Heart left ventricle (tissue), 16 donors: ENCODE results near the gene PGBD2. TPM values are rescaled to one million over a fixed set of nuclear protein-coding genes. Genes with fewer than 3 reads are reported as not detected.
"Not testable (repeated sequence)": the region's sequence is repeated elsewhere in the genome, so short reads cannot be mapped to it uniquely, and the experiment has no call there.

Experiments
- ATAC-seq, 4 donors: fragments of 200-7000 bp; cut with Tn5 transposase; one replicate each; pipeline ENCODE4 v1.9.1; 2020 to 2022; ENCODE audit warnings: moderate library complexity in 4 of 4, mild to moderate bottlenecking in 3 of 4, moderate number of reproducible peaks in 1 of 4
- DNase-seq, 5 donors: peaks; one replicate each; pipeline ENCODE4 v3.0.0-alpha.2; 2020
- H3K27ac ChIP-seq, 12 donors: fragments of 200-600 bp; sonication (generic) in 4 of 12; one replicate each; pipeline versions ENCODE4 v1.5.0 to v1.8.0; 2016 to 2022; ENCODE audit warnings: mild to moderate bottlenecking in 2 of 12
- H3K27me3 ChIP-seq, 9 donors: fragments of 200-600 bp; sonication (generic) in 2 of 9; one replicate each; pipeline versions ENCODE4 v1.5.1 to v1.8.0; 2016 to 2022; ENCODE audit warnings: mild to moderate bottlenecking in 3 of 9
- H3K36me3 ChIP-seq, 9 donors: fragments of 200-600 bp; sonication (generic) in 2 of 9; one replicate each; pipeline versions ENCODE4 v1.5.0 to v1.8.0; 2018 to 2022; ENCODE audit warnings: mild to moderate bottlenecking in 2 of 9
- H3K4me1 ChIP-seq, 12 donors: fragments of 200-600 bp; sonication (generic) in 4 of 12; one replicate each; pipeline versions ENCODE4 v1.5.0 to v1.8.0; 2016 to 2022; ENCODE audit warnings: mild to moderate bottlenecking in 3 of 12
- H3K4me3 ChIP-seq, 12 donors: fragments of 200-600 bp; sonication (generic) in 4 of 12; one replicate each; pipeline versions ENCODE4 v1.5.0 to v1.8.0; 2017 to 2022; ENCODE audit warnings: mild to moderate bottlenecking in 9 of 12, moderate library complexity in 4 of 12
- H3K9me3 ChIP-seq, 12 donors: fragments of 200-600 bp; sonication (generic) in 4 of 12; one replicate each; pipeline versions ENCODE4 v1.5.0 to v1.8.0; 2016 to 2022; ENCODE audit warnings: mild to moderate bottlenecking in 1 of 12
- CTCF ChIP-seq, 12 donors: fragments of 200-600 bp; sonication (generic) in 4 of 12; IDR thresholded peaks; one replicate each; pipeline versions ENCODE4 v1.5.0 to v1.8.0; 2018 to 2022; ENCODE audit warnings: antibody characterized with exemption in 12 of 12, mild to moderate bottlenecking in 5 of 12
- POLR2A ChIP-seq, 2 donors: fragments of 450-650 bp; IDR thresholded peaks; one replicate each; pipeline ENCODE4 v1.6.1; 2017; ENCODE audit warnings: antibody characterized with exemption in 2 of 2, mild to moderate bottlenecking in 2 of 2, moderate library complexity in 2 of 2
- WGBS, 4 donors: extraction: QIAGEN DNeasy Blood & Tissue Kit in 2 of 4; methylation state at CpG; one replicate each; pipeline versions ENCODE4 v1.1.5 to v1.1.7; 2013 to 2018; 5-methylcytosine and 5-hydroxymethylcytosine counted together
- intact Hi-C, 10 donors: fragments of 100-400 bp; cut with DNase I; formaldehyde crosslinking; loops; one replicate each; pipeline versions ENCODE4 v1.11.1 to v1.14.2; 2022
- polyA plus RNA-seq, 2 donors: library from polyadenylated mRNA; stranded (reverse); fragments of 200-250 nt; gene quantifications; one replicate each; pipeline ENCODE4 v1.2.3, GENCODE V29; 2013
- total RNA-seq, 9 donors: library from RNA; depleted of rRNA in 2 of 9; stranded (reverse); fragments of >200 nt in 2 of 9; fragmentation: NEBNext Ultra II Directional in 3 of 9; extraction: Animal tissue kit (Norgen Biotek cat#: 25700) in 3 of 9; gene quantifications; one replicate each; pipeline versions ENCODE4 v1.1.0 to v1.2.4, GENCODE V29; 2016 to 2023
- donor health status: ischemic (EF 13 %, LVEDD 7.1; RV severe dilation, severe dysfunction).
- donor health status: healthy with polysubstance abuse.
- donor health status: DM: no; HTN: yes; CAD: no.
- donor health status: DM: no; HTN: no; CAD: no.
- donor health status: ischemic (EF 25% LVEDD 6.9; RV normal size, moderate dysfunction).
- donor health status: ischemic (EF 25% LVEDD 5.7; RV mildly dilated, moderate dysfunction).
- donor health status: healthy.
- donor health status: DM: yes; HTN: yes; CAD: no.
- donor health status: ischemic (EF 35%, LVEDD 5.7; RV mildly dilated, moderate dysfunction).
- donor health status: nonischemic (EF 11% LVEDD 7.7; RV severe dilation, severe dysfunction).
- donor health status: DM: yes; HTN: yes; CAD: no.
- donor health status: PGD.
- donor health status: ischemic (EF 29% LVEDD 5.4; RV normal size, mild dysfunction).
- donor health status: nonischemic (EF 23%, LVEDD 6.1; RV moderate dilation, normal function).

The PGBD2 gene
- total and polyA plus RNA-seq, 11 donors, result 1.5 to 3.9 (median 2.6) TPM

- H3K27ac ChIP-seq, result no peak overlapping the region
Measured at GRCh38 chr1:248924696-248925532, 18.9 kb downstream of the PGBD2 start.

GRCh38 chr1:248925859-248926258 is 19.8 kb downstream of the PGBD2 start:
- 80 to 85% (median 83%) methylated on average over 4 of the region's 4 CpGs for WGBS, 4 donors
- H3K27ac ChIP-seq, H3K9me3 ChIP-seq, ATAC-seq, intact Hi-C loops, H3K36me3 ChIP-seq, DNase-seq, H3K27me3 ChIP-seq, H3K4me3 ChIP-seq: not testable (repeated sequence)
- peaks cover 0 to 15% (median 0%) of the 10 kb centered on the region in 12 donors for H3K4me1 ChIP-seq

More at GRCh38 chr1:248924696-248925532, 18.9 kb downstream of the PGBD2 start:
- Histone ChIP-seq H3K4me1 (peaks cover 0 to 15% (median 0%) of the 10 kb centered on the region in 12 donors), H3K4me3 (no peak overlapping the region), H3K27me3 (no peaks in the 10 kb centered on the region), H3K9me3 (no peaks in the 10 kb centered on the region), H3K36me3 (peaks cover 0 to 6% (median 0%) of the 10 kb centered on the region in 9 donors)
- peak in 2 of 5 donors; percentile 30 to 38 for DNase-seq
- 62 to 71% (median 66%) methylated on average over 10 of the region's 10 CpGs for WGBS, 4 donors
- TF ChIP-seq CTCF (IDR thresholded peaks at IDR 0.05) (peak; percentile 47 to 67 (median 60)), POLR2A (IDR thresholded peaks at IDR 0.05) (no peak)
- intact Hi-C loops, result no loop called here
- peak in 3 of 4 donors; percentile 53 to 67 (median 66) for ATAC-seq

DNA sequence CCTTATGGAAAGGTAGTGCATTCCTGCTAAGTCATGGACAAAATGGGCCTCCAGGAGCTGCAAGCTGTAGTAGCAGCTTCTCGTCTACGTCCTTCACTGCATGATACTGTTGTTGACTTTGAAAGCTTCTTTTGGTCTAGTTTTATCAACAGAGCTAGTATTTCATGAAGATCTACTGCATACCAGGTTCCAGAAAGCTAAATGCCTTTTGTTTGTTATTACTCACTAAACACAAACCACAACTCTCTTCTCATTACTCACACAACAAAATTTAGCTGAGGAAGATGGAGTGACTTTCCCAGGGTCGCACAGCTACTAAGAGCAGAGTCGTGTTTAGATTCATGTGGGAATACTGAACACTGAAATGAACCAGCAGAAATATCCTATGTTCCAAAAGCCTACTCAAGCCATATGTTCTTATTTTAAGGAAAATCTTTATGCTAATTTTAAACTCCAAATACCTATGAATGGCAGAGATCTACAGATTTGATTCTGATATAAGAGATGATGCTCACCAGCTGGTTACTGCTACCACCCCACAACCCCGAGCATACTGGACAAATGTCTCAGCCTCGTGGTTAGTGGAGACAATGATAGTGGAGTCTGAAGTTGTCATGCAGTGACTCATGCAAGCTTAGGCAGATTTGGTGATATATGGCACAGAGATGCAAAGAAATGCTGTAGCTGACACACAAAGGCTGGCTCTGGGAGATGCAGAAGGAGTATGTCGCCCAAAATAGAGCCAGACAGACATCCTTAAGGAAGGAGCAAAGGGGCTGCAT is 20.6 kb downstream of the PGBD2 start:
- TF ChIP-seq POLR2A (IDR thresholded peaks at IDR 0.05) (no peak), CTCF (IDR thresholded peaks at IDR 0.05) (no peak)
- no peak for DNase-seq
- no peak overlapping the region for H3K27ac ChIP-seq
- H3K4me1 ChIP-seq, result peaks cover 0 to 15% (median 0%) of the 10 kb centered on the region in 12 donors
- intact Hi-C loops, result no loop called here
- H3K4me3 ChIP-seq, result no peak overlapping the region
- WGBS, 4 donors, result 83 to 87% (median 84%) methylated on average over 7 of the region's 7 CpGs
- peaks cover 0 to 6% (median 0%) of the 10 kb centered on the region in 9 donors for H3K36me3 ChIP-seq
- H3K27me3 ChIP-seq, result no peaks in the 10 kb centered on the region
- ATAC-seq, result no peak
- no peaks in the 10 kb centered on the region for H3K9me3 ChIP-seq

- H3K27me3 ChIP-seq, H3K4me3 ChIP-seq, H3K27ac ChIP-seq, DNase-seq, ATAC-seq, intact Hi-C loops, H3K9me3 ChIP-seq, H3K36me3 ChIP-seq: not testable (repeated sequence)
- peaks cover 0 to 15% (median 0%) of the 10 kb centered on the region in 12 donors for H3K4me1 ChIP-seq
- 77 to 91% (median 82%) methylated on average over 3 of the region's 3 CpGs for WGBS, 4 donors
Measured at GRCh38 chr1:248927283-248927682, 21.2 kb downstream of the PGBD2 start.

- ATAC-seq, H3K36me3 ChIP-seq, H3K4me3 ChIP-seq, H3K9me3 ChIP-seq, intact Hi-C loops, DNase-seq, H3K27me3 ChIP-seq, H3K27ac ChIP-seq: not testable (repeated sequence)
- H3K4me1 ChIP-seq, result peaks cover 0 to 15% (median 0%) of the 10 kb centered on the region in 12 donors
Measured at GRCh38 chr1:248928122-248928521, 22.1 kb downstream of the PGBD2 start.

GRCh38 chr1:248930037-248930436 is 24.0 kb downstream of the PGBD2 start:
- H3K27me3 ChIP-seq, H3K4me1 ChIP-seq, H3K9me3 ChIP-seq, H3K4me3 ChIP-seq, H3K27ac ChIP-seq, ATAC-seq, intact Hi-C loops, H3K36me3 ChIP-seq, DNase-seq: not testable (repeated sequence)
- 94 to 99% (median 96%) methylated on average over 4 of the region's 4 CpGs for WGBS, 4 donors

- ATAC-seq, H3K27me3 ChIP-seq, intact Hi-C loops, H3K4me1 ChIP-seq, H3K36me3 ChIP-seq, H3K4me3 ChIP-seq, DNase-seq, H3K9me3 ChIP-seq, H3K27ac ChIP-seq: not testable (repeated sequence)
- 68 to 77% (median 71%) methylated on average over 4 to 8 of the region's 9 CpGs for WGBS, 4 donors
Measured at GRCh38 chr1:248938173-248938809, 32.3 kb downstream of the PGBD2 start.
